Measurements from ENCODE around the gene FAM193A. TPM values are rescaled to one million over a fixed set of nuclear protein-coding genes. Genes with fewer than 3 reads are reported as not detected.

Gene FAM193A
- total RNA-seq, 1 donor from 2014 or later = 26.1 TPM

DNA sequence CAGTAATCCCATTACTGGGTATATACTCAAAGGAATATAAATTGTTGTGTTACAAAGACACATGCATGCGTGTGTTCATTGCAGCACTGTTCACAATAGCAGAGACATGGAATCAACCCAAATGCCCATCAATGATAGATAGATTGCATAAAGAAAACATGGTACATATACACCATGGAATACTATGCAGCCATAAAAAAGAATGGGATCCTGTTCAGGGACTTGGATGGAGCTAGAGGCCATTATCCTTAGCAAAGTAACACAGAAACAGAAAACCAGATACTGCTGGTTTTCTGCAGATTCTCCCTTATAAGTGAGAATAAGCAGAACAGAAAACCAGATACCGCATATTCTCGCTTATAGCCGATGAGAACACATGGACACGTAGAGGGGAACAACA, 43.5 kb downstream of the FAM193A start:
- DNase-seq = no peak

DNA sequence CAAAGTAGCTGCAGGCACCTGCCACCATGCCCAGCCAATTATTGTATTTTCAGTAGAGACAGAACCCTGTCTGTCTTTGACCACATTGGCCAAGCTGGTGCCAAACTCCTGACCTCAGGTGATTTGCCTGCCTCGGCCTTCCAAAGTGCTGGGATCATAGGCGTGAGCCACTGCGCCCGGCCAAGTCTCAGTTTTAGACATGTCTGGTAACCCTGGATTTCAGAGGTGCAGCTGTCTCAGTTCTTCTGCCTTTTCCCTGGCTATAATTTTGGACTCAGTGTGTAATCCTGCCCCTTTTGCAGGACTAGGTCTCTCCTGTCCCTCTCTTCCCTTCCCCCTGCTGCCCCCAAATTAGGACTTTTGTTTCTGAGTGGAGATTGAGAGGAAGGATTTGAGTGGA, 46.6 kb downstream of the FAM193A start:
- Histone ChIP-seq H3K4me3 (no peak overlapping the region), H3K4me1 (peaks cover 50% of the 10 kb centered on the region), H3K27me3 (ENCODE audit: low read depth) (no peaks in the 10 kb centered on the region), H3K9me3 (no peaks in the 10 kb centered on the region), H3K27ac (peak overlapping the region; percentile 9), H3K36me3 (no peaks in the 10 kb centered on the region)
- no peak for DNase-seq
- ATAC-seq = peak; percentile 12 to 27
- intact Hi-C loops (cut with DNase I) = no loop called here
- no peak for TF ChIP-seq CTCF (IDR thresholded peaks at IDR 0.05)

More for the DNA sequence above, 43.5 kb downstream of the FAM193A start:
- Histone ChIP-seq H3K27ac (no peak overlapping the region), H3K27me3 (ENCODE audit: low read depth) (no peaks in the 10 kb centered on the region), H3K4me1 (peaks cover 37% of the 10 kb centered on the region), H3K36me3 (no peaks in the 10 kb centered on the region), H3K9me3 (no peaks in the 10 kb centered on the region), H3K4me3 (no peak overlapping the region)
- TF ChIP-seq CTCF (IDR thresholded peaks at IDR 0.05) = no peak
- ATAC-seq = no peak
- intact Hi-C loops (cut with DNase I) = no loop called here

- DNase-seq (no peak), ATAC-seq (peak; percentile 95 to 97)
- H3K4me1 ChIP-seq = peaks cover 54% of the 10 kb centered on the region
- H3K9me3 ChIP-seq = no peaks in the 10 kb centered on the region
- H3K27me3 ChIP-seq (ENCODE audit: low read depth) = no peaks in the 10 kb centered on the region
- no peaks in the 10 kb centered on the region for H3K36me3 ChIP-seq
- TF ChIP-seq CTCF (IDR thresholded peaks at IDR 0.05) = no peak
- H3K4me3 ChIP-seq = no peak overlapping the region
- H3K27ac ChIP-seq = no peak overlapping the region
- intact Hi-C loops (cut with DNase I) = no loop called here
These were observed 47.1 kb downstream of the FAM193A start for GRCh38 chr4:2583517-2583916.

- peaks cover 76% of the 10 kb centered on the region for H3K4me1 ChIP-seq
- H3K36me3 ChIP-seq = no peaks in the 10 kb centered on the region
- no peaks in the 10 kb centered on the region for H3K27me3 ChIP-seq (ENCODE audit: low read depth)
- no peaks in the 10 kb centered on the region for H3K9me3 ChIP-seq
- no peak overlapping the region for H3K27ac ChIP-seq
- no peak for TF ChIP-seq CTCF (IDR thresholded peaks at IDR 0.05)
- intact Hi-C loops (cut with DNase I) = no loop called here
- H3K4me3 ChIP-seq = no peak overlapping the region
- ATAC-seq = no peak
- DNase-seq = no peak
These were observed 50.1 kb downstream of the FAM193A start for GRCh38 chr4:2586502-2586901.

GRCh38 chr4:2587213-2587823, 50.9 kb downstream of the FAM193A start:
- ATAC-seq (no peak), DNase-seq (no peak)
- no peak for TF ChIP-seq CTCF (IDR thresholded peaks at IDR 0.05)
- no peak overlapping the region for H3K4me3 ChIP-seq
- no peak overlapping the region for H3K27ac ChIP-seq
- H3K9me3 ChIP-seq = no peaks in the 10 kb centered on the region
- intact Hi-C loops (cut with DNase I) = no loop called here
- no peaks in the 10 kb centered on the region for H3K27me3 ChIP-seq (ENCODE audit: low read depth)
- H3K4me1 ChIP-seq = peaks cover 76% of the 10 kb centered on the region
- no peaks in the 10 kb centered on the region for H3K36me3 ChIP-seq
